ENCODE results near the gene HAUS5.

DNA sequence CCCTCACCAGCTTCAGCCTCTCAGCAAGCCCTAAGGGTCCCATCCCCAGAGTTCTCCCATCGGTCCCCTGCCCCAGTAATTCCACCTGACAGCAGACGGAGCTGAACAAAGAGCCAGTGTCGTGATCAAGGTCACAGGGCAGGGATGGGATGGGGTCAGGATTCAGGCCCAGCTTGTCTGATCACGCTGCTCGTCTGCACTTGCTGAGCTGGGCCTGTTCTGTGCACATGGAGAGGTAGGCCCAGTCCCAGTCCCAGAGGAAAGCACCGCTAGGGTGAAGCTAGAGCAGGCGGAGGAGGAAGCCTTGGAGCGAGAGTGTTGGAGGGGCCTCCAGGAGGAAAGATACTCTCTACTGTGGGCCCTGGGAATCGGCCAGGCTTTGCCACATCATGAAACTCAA, 9.2 kb downstream of the HAUS5 start:
- TF ChIP-seq, protein P1, sequence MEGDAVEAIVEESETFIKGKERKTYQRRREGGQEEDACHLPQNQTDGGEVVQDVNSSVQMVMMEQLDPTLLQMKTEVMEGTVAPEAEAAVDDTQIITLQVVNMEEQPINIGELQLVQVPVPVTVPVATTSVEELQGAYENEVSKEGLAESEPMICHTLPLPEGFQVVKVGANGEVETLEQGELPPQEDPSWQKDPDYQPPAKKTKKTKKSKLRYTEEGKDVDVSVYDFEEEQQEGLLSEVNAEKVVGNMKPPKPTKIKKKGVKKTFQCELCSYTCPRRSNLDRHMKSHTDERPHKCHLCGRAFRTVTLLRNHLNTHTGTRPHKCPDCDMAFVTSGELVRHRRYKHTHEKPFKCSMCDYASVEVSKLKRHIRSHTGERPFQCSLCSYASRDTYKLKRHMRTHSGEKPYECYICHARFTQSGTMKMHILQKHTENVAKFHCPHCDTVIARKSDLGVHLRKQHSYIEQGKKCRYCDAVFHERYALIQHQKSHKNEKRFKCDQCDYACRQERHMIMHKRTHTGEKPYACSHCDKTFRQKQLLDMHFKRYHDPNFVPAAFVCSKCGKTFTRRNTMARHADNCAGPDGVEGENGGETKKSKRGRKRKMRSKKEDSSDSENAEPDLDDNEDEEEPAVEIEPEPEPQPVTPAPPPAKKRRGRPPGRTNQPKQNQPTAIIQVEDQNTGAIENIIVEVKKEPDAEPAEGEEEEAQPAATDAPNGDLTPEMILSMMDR (IDR thresholded peaks at IDR 0.05) = no peak
- TF ChIP-seq EZH2 (IDR thresholded peaks at IDR 0.05) = no peak
